Measurements from ENCODE around the gene ARHGEF7.

The ARHGEF7 gene

GRCh38 chr13:111336666-111337065 lies 221.6 kb downstream of the ARHGEF7 start:
- no peaks in the 10 kb centered on the region for H3F3A ChIP-seq (ENCODE audit: insufficient read depth, low read length)
- TF ChIP-seq EZH2 (IDR thresholded peaks at IDR 0.05; ENCODE audit: borderline replicate concordance, low read length), result no peak
- no peak for TF ChIP-seq CTCF (IDR thresholded peaks at IDR 0.05; ENCODE audit: low read length)
- no peaks in the 10 kb centered on the region for H3K4me1 ChIP-seq (ENCODE audit: insufficient read depth, low read length, severe bottlenecking)
- H3K36me3 ChIP-seq (ENCODE audit: insufficient read depth, low read length), result no peaks in the 10 kb centered on the region; the same call in 1 of the 2 replicates
- H2AFZ ChIP-seq (ENCODE audit: low read length), result no peak overlapping the region
- no peaks in the 10 kb centered on the region for H3K27me3 ChIP-seq (ENCODE audit: insufficient read depth, low read length)
- no peaks in the 10 kb centered on the region for H3K79me2 ChIP-seq (ENCODE audit: insufficient read depth, low read length)
- H3K9ac ChIP-seq (ENCODE audit: low read length), result no peak overlapping the region
- H4K20me1 ChIP-seq (ENCODE audit: insufficient read depth, low read length), result no peaks in the 10 kb centered on the region
- H3K4me3 ChIP-seq (ENCODE audit: low read depth, low read length, poor library complexity, severe bottlenecking), result no peak overlapping the region
- peaks cover 2% of the 10 kb centered on the region; the same call in 1 of the 2 replicates for H3K9me3 ChIP-seq (ENCODE audit: low read length)
- no peaks in the 10 kb centered on the region for H3K9me2 ChIP-seq (ENCODE audit: low read depth, low read length)
- no peak overlapping the region for H3K4me2 ChIP-seq (ENCODE audit: low read length)
- H3K27ac ChIP-seq (ENCODE audit: low read depth, low read length, poor library complexity, severe bottlenecking), result no peak overlapping the region

- Histone ChIP-seq H3K9ac (ENCODE audit: low read length) (no peak overlapping the region), H3K4me3 (ENCODE audit: low read depth, low read length, poor library complexity, severe bottlenecking) (no peak overlapping the region), H3K9me3 (ENCODE audit: low read length) (peaks cover 2% of the 10 kb centered on the region; the same call in 1 of the 2 replicates), H3K27me3 (ENCODE audit: insufficient read depth, low read length) (no peaks in the 10 kb centered on the region; the same call in 1 of the 2 replicates), H3K4me1 (ENCODE audit: insufficient read depth, low read length, severe bottlenecking) (no peaks in the 10 kb centered on the region), H3K4me2 (ENCODE audit: low read length) (no peak overlapping the region), H3K79me2 (ENCODE audit: insufficient read depth, low read length) (no peaks in the 10 kb centered on the region), H4K20me1 (ENCODE audit: insufficient read depth, low read length) (no peaks in the 10 kb centered on the region), H2AFZ (ENCODE audit: low read length) (no peak overlapping the region), H3K9me2 (ENCODE audit: low read depth, low read length) (no peaks in the 10 kb centered on the region), H3F3A (ENCODE audit: insufficient read depth, low read length) (no peaks in the 10 kb centered on the region), H3K36me3 (ENCODE audit: insufficient read depth, low read length) (no peaks in the 10 kb centered on the region; the same call in 1 of the 2 replicates), H3K27ac (ENCODE audit: low read depth, low read length, poor library complexity, severe bottlenecking) (no peak overlapping the region)
- TF ChIP-seq CTCF (IDR thresholded peaks at IDR 0.05; ENCODE audit: low read length) (no peak), EZH2 (IDR thresholded peaks at IDR 0.05; ENCODE audit: borderline replicate concordance, low read length) (no peak)
Observed at GRCh38 chr13:111337206-111337605, 222.1 kb downstream of the ARHGEF7 start.

- Histone ChIP-seq H3K27me3 (ENCODE audit: insufficient read depth, low read length) (no peaks in the 10 kb centered on the region; the same call in 1 of the 2 replicates), H3K27ac (ENCODE audit: low read depth, low read length, poor library complexity, severe bottlenecking) (no peak overlapping the region)
Observed at GRCh38 chr13:111337741-111338140, 222.6 kb downstream of the ARHGEF7 start.

More at GRCh38 chr13:111337741-111338140, 222.6 kb downstream of the ARHGEF7 start:
- Histone ChIP-seq H3K4me3 (ENCODE audit: low read depth, low read length, poor library complexity, severe bottlenecking) (no peak overlapping the region), H2AFZ (ENCODE audit: low read length) (no peak overlapping the region), H3K4me1 (ENCODE audit: insufficient read depth, low read length, severe bottlenecking) (no peaks in the 10 kb centered on the region), H4K20me1 (ENCODE audit: insufficient read depth, low read length) (no peaks in the 10 kb centered on the region), H3K9me2 (ENCODE audit: low read depth, low read length) (no peaks in the 10 kb centered on the region), H3K9me3 (ENCODE audit: low read length) (peaks cover 2% of the 10 kb centered on the region; the same call in 1 of the 2 replicates), H3K9ac (ENCODE audit: low read length) (no peak overlapping the region), H3F3A (ENCODE audit: insufficient read depth, low read length) (no peaks in the 10 kb centered on the region), H3K4me2 (ENCODE audit: low read length) (no peak overlapping the region), H3K36me3 (ENCODE audit: insufficient read depth, low read length) (no peaks in the 10 kb centered on the region; the same call in 1 of the 2 replicates), H3K79me2 (ENCODE audit: insufficient read depth, low read length) (no peaks in the 10 kb centered on the region)
- no peak for TF ChIP-seq CTCF (IDR thresholded peaks at IDR 0.05; ENCODE audit: low read length)
- no peak for TF ChIP-seq EZH2 (IDR thresholded peaks at IDR 0.05; ENCODE audit: borderline replicate concordance, low read length)
